GM12865 (cell line): ENCODE data around the gene KATNA1.

Source experiments
- DNase-seq: peaks from one replicate; pipeline ENCODE4 v3.0.0; 2010; ENCODE audit warnings: low read depth
- H3K4me3 ChIP-seq: 2 replicates; pipeline ENCODE4 v1.5.1; 2011; ENCODE audit warnings: mild to moderate bottlenecking, low read depth, low read length, control low read depth
- TF ChIP-seq, protein P1 (sequence below): IDR thresholded peaks from 2 replicates; pipeline ENCODE4 v1.5.1; 2011; ENCODE audit warnings: low read length, control low read depth, low read depth, inconsistent platforms; ENCODE audit not compliant: insufficient read depth; ENCODE audit errors: missing control alignments

KATNA1 gene

DNA sequence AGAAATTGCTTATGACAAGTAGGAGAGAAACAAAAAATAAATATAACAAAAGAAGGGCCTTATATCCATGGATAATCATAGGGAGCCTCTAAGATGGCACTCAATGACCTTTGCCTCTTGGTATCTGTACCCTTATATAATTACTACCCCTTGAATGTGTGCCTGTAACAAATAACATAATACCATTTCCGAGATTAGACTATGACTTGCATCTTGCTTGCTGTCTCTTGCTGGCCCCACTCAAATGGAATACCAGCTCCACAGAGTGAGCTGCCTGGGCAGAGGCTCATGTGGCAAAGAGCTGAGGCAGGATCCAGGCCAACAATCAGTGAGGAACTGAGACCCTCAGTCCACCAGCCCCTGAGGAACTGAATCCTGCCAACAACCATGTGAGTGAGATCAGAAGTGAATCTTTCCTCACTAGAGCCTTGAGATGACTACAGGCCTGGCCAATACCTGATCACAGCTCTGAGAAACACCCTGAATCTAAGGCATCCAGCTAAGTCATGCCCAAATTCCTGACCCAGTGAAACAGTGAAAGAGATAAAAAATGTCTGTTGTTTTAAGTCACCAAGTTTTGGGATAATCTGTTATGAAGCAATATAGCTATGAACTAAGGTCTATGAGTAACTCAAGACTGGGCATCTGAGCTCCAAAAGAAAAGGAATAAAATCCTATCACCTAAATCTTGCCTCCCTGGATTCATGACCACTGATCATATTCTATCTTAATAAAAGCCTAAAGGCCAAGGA is 5.5 kb downstream of the KATNA1 start:
- no peak overlapping the region for H3K4me3 ChIP-seq
- peak; percentile 27 for DNase-seq
- TF ChIP-seq, protein P1, sequence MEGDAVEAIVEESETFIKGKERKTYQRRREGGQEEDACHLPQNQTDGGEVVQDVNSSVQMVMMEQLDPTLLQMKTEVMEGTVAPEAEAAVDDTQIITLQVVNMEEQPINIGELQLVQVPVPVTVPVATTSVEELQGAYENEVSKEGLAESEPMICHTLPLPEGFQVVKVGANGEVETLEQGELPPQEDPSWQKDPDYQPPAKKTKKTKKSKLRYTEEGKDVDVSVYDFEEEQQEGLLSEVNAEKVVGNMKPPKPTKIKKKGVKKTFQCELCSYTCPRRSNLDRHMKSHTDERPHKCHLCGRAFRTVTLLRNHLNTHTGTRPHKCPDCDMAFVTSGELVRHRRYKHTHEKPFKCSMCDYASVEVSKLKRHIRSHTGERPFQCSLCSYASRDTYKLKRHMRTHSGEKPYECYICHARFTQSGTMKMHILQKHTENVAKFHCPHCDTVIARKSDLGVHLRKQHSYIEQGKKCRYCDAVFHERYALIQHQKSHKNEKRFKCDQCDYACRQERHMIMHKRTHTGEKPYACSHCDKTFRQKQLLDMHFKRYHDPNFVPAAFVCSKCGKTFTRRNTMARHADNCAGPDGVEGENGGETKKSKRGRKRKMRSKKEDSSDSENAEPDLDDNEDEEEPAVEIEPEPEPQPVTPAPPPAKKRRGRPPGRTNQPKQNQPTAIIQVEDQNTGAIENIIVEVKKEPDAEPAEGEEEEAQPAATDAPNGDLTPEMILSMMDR: no peak

DNA sequence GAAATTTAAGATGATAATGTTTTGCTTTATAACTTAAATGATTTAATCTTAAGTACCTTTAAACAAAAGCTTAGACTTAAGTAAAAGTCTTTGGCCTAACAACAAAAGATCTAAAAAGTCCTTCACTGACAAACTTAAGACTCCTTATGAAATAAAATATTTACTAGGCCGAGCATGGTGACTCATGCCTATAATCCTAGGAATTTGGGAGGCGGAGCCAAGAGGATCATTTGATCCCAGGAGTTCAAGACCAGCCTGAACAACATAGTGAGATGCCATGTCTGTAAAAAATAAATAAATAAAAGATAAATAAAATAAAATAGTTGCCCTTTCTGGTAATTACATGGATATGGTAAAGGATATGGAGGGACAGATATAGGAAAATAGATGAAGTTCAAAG is 12.4 kb downstream of the KATNA1 start:
- no peak overlapping the region for H3K4me3 ChIP-seq
- TF ChIP-seq, protein P1: no peak
- DNase-seq: no peak

DNA sequence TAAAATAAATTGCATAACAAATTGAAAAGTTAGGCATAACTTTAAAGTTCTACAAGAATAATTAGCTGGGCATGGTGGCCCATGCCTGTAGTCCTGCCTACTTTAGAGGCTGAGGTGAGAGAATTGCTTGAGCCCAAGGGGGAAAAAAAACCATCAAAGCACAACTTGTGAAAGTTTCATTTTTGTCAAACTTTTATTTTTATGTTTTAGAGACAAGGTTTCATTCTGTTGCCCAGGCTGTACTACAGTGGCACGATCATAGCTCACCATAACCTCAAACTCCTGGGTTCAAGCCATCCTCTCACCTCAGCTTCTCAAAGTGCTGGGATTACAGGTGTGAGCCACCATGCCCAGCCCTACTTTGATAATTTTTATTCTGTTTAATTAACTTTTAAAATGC is 14.2 kb downstream of the KATNA1 start:
- H3K4me3 ChIP-seq: no peak overlapping the region
- peak; percentile 26 for DNase-seq
- TF ChIP-seq, protein P1: no peak

DNA sequence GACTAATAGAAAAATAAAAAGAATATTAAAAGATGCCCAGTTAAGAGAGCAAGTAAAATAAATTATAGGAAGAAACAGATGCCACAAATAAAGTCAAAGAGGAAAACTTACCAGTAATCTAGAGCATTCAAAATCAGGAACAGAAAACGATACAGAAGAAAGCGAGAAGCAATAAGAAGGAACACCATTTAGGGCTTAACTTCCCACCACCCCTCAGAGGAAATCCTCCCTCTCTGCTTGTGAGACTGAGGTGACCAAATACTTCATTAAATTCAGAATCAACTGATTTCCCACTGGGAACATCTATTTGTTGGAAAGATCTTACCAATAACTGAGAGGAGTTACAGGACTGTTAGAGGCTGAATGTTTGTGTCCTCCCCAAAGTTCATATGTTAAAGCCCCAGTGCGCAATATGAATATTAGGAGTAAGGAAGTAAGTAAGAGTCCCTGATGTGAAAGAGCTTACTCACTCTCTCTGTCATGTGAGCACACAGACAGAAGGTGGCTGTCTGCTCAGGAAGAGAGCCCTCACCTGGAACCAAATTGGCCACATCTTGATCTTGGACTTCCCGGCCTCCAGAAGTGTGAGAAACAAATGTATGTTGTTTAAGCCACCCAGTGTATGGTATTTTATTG is 19.5 kb downstream of the KATNA1 start:
- no peak overlapping the region for H3K4me3 ChIP-seq
- peak; percentile 63 for DNase-seq
- TF ChIP-seq, protein P1: no peak

DNA sequence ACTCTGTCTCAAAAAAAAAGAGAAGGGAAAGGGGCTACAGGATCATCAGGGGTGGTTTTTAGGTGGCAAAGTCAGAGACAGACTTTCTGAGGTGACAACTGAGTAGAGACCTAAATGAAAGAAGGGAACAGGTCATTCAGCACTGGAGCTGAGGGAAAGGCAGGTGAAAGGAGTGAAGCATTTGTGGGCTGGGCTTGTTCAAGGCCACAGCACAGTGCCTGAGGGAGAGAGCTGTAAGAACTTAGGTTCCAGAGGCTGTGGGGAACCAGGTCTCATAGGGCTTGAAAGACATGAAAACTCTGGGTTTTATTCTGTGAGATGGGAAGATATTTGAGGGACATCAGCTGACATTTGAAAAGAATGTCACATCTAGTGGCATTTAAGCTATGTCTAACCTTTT is 20.8 kb downstream of the KATNA1 start:
- DNase-seq: no peak
- H3K4me3 ChIP-seq: no peak overlapping the region
- TF ChIP-seq, protein P1: no peak

DNA sequence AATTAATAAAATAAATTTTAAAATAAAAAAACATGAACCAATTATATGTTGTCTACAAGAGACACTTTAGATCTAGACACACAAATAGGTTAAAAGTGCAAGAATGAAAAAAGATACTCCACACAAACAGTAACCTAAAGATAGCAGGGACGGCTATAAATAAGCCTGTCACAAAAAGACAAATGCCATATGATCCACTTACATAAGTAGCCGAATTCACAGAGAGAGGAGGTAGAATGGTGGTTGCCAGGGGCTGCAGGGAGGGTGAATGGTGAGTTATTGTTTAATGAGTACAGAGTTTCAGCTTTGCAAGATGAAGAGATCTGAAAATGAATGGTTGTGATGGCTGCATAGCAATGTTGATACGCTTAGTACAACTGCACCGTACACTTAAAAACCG is 32.7 kb downstream of the KATNA1 start:
- H3K4me3 ChIP-seq: no peak overlapping the region
- TF ChIP-seq, protein P1: no peak
- DNase-seq: no peak

DNA sequence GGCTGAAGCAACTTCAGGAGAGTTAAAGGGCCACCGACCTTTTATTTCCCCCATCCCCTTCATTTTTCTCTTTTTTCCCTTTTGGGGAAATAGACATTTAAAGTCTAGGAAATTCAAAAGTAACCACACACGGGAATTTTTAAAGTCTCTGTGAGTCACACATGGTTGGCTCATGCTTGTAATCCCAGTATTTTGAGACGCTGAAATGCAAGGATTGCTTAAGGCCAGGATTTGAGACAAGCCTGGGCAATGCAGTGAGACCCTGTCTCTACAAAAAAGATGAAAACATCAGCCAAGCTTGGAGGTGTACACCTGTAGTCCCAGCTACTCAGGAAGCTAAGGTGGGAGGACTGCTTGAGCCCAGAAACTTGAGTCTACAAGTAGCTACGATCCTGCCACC is 34.2 kb downstream of the KATNA1 start:
- no peak for DNase-seq
- TF ChIP-seq, protein P1: no peak
- H3K4me3 ChIP-seq: no peak overlapping the region
